ENCODE measurements around the gene SLC66A1. TPM values are rescaled to one million over a fixed set of nuclear protein-coding genes. Genes with fewer than 3 reads are reported as not detected.
A peak's percentile ranks its signal among the peaks of the same experiment; 100 is the strongest.

SLC66A1 gene
- polyA plus RNA-seq, 3 donors from 2014 or later = 2.4 to 10.2 (median 3.3) TPM

- Mint-ChIP-seq H3K27ac (peak overlapping the region in 5 of 6 donors; percentile 72 to 90 (median 83)), H3K36me3 (peaks cover 4 to 10% (median 6%) of the 10 kb centered on the region in 3 donors), H3K27me3 (ENCODE audit: low read depth in 3 of 3) (peaks cover 3 to 8% (median 3%) of the 10 kb centered on the region in 3 donors), H3K4me1 (peaks cover 40 to 41% of the 10 kb centered on the region in 2 donors), H3K4me3 (peak overlapping the region; percentile 85 to 95 (median 88)), H3K9me3 (no peaks in the 10 kb centered on the region)
- peak in 1 of 3 donors; percentile 15 for DNase-seq
Observed at GRCh38 chr1:19310720-19311502, 1.2 kb upstream of the SLC66A1 start.

DNA sequence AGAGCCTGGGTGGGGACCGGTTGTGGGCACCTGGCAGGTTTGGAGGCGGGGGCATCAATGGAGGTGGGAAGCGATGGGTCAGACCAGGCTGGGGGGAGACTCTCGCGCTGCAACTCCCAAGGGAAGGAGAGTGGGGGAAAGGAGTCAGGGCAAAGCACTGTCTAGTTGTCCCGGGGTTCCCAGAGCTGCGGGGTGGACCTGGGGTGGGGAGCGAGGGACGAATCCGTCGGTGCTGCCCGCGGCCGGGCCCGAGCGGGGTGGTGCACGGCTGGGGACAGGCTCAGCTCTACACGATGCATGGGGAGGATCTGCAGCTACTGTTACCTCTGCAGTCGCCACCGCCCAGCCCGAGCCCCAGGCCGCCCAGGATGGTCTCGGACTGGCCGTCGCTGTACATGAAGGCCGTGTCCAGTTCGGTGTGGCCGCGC, 609 bp upstream of the SLC66A1 start:
- Mint-ChIP-seq H3K27ac (peak overlapping the region in 5 of 6 donors; percentile 72 to 90 (median 83)), H3K36me3 (peaks cover 4 to 10% (median 6%) of the 10 kb centered on the region in 3 donors), H3K4me3 (peak overlapping the region; percentile 85 to 95 (median 88)), H3K9me3 (no peaks in the 10 kb centered on the region), H3K4me1 (peaks cover 45 to 47% of the 10 kb centered on the region in 2 donors), H3K27me3 (ENCODE audit: low read depth in 3 of 3) (peaks cover 3 to 10% (median 3%) of the 10 kb centered on the region in 3 donors)
- DNase-seq = peak in 1 of 3 donors; percentile 15

DNA sequence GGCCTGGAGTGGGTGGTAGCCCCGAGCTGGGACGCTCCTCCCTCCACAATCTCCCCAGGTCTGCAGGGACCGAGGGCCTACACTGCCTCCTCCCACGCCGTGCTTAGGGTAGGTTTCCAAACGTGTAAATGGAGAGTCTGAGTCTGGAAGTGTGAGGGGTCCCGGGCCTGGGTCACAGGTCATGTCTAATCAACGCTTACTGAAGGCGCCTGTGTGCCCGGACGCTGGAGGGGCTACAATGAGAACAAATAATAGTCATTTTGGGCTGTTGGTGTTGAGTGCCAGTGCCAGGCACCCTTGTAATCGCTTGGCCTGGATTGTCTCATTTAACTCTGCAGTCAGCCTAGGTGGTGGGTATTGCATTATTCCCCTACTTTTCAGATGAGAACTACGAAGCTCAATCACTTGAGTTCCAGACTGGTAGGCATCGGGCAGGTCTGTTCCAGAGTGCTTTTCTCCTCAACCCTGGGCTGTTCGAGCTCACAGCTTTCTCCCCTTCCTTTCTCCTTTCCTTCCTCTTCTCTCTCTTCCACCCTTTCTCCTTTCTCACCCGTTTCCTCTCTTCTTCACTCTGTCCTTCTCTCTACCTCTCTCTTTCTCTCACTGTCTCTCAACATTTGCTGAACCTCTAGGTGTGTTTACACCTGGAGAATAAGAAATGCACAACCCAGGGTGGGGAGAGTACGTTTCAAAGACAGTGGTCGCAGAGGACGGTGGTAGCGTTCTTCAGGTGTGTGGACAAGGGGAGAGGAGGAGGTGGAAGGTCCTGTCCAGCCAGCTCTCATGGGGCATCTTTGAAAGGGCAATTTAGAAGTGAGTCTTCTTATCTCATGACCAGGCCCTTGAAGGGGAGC, 883 bp downstream of the SLC66A1 start:
- Mint-ChIP-seq H3K4me3 (peak overlapping the region; percentile 75 to 88 (median 79)), H3K9me3 (no peaks in the 10 kb centered on the region), H3K27me3 (ENCODE audit: low read depth in 3 of 3) (peaks cover 4 to 10% (median 5%) of the 10 kb centered on the region in 3 donors), H3K27ac (peak overlapping the region; percentile 48 to 86 (median 72)), H3K4me1 (peaks cover 45 to 48% of the 10 kb centered on the region in 2 donors), H3K36me3 (no peaks in the 10 kb centered on the region)
- DNase-seq = no peak

DNA sequence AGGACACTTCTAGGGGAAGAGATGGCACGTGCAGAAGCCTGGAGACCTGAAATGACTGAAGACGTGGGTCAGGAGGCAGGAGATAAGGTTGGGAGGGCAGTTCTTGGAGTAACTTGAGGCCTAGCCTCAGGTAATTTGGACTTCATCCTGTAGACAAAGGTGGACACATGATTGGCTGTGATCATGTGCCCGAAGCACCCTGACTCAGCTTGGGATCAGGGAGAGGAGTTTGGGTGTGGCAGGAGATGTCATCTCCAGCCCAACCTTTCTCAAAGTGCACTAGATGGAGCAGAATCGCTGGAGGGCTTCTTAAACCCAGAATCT, 1.5 kb downstream of the SLC66A1 start:
- peaks cover 44 to 47% of the 10 kb centered on the region in 2 donors for H3K4me1 Mint-ChIP-seq
- H3K4me3 Mint-ChIP-seq = peak overlapping the region; percentile 75 to 88 (median 79)
- no peak for DNase-seq
- H3K27me3 Mint-ChIP-seq (ENCODE audit: low read depth in 3 of 3) = peaks cover 4 to 10% (median 5%) of the 10 kb centered on the region in 3 donors
- H3K36me3 Mint-ChIP-seq = peaks cover 0 to 4% (median 3%) of the 10 kb centered on the region in 3 donors
- no peaks in the 10 kb centered on the region for H3K9me3 Mint-ChIP-seq
- H3K27ac Mint-ChIP-seq = peak overlapping the region in 3 of 6 donors; percentile 17 to 83 (median 73)

GRCh38 chr1:19313961-19314882, 2.1 kb downstream of the SLC66A1 start:
- Mint-ChIP-seq H3K9me3 (no peaks in the 10 kb centered on the region), H3K27me3 (ENCODE audit: low read depth in 3 of 3) (peaks cover 4 to 10% (median 5%) of the 10 kb centered on the region in 3 donors), H3K36me3 (peaks cover 0 to 8% (median 8%) of the 10 kb centered on the region in 3 donors), H3K4me1 (peaks cover 39 to 43% of the 10 kb centered on the region in 2 donors), H3K4me3 (peak overlapping the region in 2 of 5 donors; percentile 8 to 79), H3K27ac (peak overlapping the region in 1 of 6 donors; percentile 35)
- DNase-seq = no peak

GRCh38 chr1:19315378-19316198, 3.5 kb downstream of the SLC66A1 start:
- peak overlapping the region in 4 of 6 donors; percentile 11 to 72 (median 20) for H3K27ac Mint-ChIP-seq
- peaks cover 4 to 10% (median 5%) of the 10 kb centered on the region in 3 donors for H3K27me3 Mint-ChIP-seq (ENCODE audit: low read depth in 3 of 3)
- H3K4me3 Mint-ChIP-seq = peak overlapping the region; percentile 9 to 46 (median 33)
- H3K9me3 Mint-ChIP-seq = no peaks in the 10 kb centered on the region
- peaks cover 0 to 11% (median 8%) of the 10 kb centered on the region in 3 donors for H3K36me3 Mint-ChIP-seq
- DNase-seq = no peak
- peaks cover 34 to 37% of the 10 kb centered on the region in 2 donors for H3K4me1 Mint-ChIP-seq

DNA sequence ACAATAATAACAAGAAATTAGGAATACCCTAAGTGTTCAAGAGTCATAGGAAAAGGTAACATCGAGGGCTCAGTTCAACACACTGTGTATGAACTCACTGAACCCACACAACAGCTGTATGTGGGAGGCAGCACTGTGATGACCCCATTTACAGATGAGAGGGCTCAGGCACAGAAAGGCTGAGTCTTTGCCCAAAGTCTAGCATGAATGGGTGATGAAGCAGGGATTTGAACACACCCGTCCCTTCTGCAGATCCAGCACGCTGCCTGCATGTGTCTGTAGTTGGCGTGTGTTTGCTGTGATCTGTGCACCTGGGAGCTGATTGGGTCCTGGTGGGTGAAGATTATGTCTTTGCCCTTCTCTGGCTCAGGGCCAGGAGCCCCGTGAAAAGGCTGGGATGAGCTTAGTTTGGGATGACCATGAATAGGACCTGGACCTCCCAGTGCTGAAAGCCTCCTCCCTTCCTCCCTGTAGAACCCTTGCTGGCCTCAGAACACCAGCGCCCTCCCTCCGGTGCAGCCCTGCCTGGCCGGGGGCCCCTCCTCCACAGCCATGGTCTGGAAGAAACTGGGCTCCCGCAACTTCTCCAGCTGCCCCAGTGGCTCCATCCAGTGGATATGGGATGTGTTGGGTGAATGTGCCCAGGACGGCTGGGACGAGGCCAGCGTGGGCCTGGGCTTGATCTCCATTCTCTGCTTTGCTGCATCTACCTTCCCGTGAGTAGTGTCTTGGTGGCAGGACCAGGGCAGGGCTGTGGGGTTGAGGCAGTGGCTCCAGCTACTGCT, 5.2 kb downstream of the SLC66A1 start:
- Mint-ChIP-seq H3K27ac (no peak overlapping the region), H3K36me3 (peaks cover 0 to 11% (median 11%) of the 10 kb centered on the region in 3 donors), H3K4me1 (peaks cover 24 to 27% of the 10 kb centered on the region in 2 donors)

DNA sequence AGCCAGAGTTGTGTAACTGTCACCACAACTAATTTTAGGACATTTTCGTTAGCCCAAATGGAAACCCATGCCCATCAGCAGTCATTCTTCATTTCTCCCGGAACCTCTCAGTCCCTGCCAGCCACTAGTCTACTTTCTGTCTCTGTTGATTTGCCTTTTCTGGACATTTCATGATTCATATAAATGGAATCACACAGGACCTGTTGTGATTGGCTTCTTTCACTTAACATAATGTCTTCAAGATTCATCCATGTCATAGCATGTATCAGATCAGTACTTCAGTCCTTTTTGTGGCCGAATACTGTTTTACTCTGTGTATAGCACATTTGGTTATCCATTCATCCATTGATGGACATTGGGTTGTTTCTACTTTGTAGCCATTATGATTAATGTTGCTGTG, 7.1 kb downstream of the SLC66A1 start:
- Mint-ChIP-seq H3K27ac (no peak overlapping the region), H3K36me3 (peaks cover 0 to 17% (median 11%) of the 10 kb centered on the region in 3 donors), H3K4me1 (peaks cover 10 to 15% of the 10 kb centered on the region in 2 donors), H3K27me3 (ENCODE audit: low read depth in 3 of 3) (peaks cover 1 to 22% (median 10%) of the 10 kb centered on the region in 3 donors), H3K9me3 (no peaks in the 10 kb centered on the region), H3K4me3 (no peak overlapping the region)
- no peak for DNase-seq

More for the DNA sequence above, 5.2 kb downstream of the SLC66A1 start:
- no peak for DNase-seq
- Mint-ChIP-seq H3K4me3 (no peak overlapping the region), H3K27me3 (ENCODE audit: low read depth in 3 of 3) (peaks cover 4 to 15% (median 13%) of the 10 kb centered on the region in 3 donors), H3K9me3 (no peaks in the 10 kb centered on the region)

- Mint-ChIP-seq H3K27ac (no peak overlapping the region), H3K4me1 (peaks cover 4 to 9% of the 10 kb centered on the region in 2 donors), H3K36me3 (peaks cover 0 to 17% (median 11%) of the 10 kb centered on the region in 3 donors), H3K9me3 (no peaks in the 10 kb centered on the region), H3K27me3 (ENCODE audit: low read depth in 3 of 3) (peaks cover 3 to 25% (median 17%) of the 10 kb centered on the region in 3 donors), H3K4me3 (no peak overlapping the region)
- no peak for DNase-seq
Observed at GRCh38 chr1:19321071-19321470, 8.9 kb downstream of the SLC66A1 start.

- no peak for DNase-seq
- Mint-ChIP-seq H3K9me3 (no peaks in the 10 kb centered on the region), H3K4me3 (no peak overlapping the region), H3K4me1 (no peaks in the 10 kb centered on the region), H3K27ac (peak overlapping the region in 1 of 6 donors; percentile 8), H3K36me3 (peaks cover 0 to 17% (median 11%) of the 10 kb centered on the region in 3 donors), H3K27me3 (ENCODE audit: low read depth in 3 of 3) (peaks cover 10 to 25% (median 21%) of the 10 kb centered on the region in 3 donors)
Observed at GRCh38 chr1:19322481-19322880, 10.4 kb downstream of the SLC66A1 start.

DNA sequence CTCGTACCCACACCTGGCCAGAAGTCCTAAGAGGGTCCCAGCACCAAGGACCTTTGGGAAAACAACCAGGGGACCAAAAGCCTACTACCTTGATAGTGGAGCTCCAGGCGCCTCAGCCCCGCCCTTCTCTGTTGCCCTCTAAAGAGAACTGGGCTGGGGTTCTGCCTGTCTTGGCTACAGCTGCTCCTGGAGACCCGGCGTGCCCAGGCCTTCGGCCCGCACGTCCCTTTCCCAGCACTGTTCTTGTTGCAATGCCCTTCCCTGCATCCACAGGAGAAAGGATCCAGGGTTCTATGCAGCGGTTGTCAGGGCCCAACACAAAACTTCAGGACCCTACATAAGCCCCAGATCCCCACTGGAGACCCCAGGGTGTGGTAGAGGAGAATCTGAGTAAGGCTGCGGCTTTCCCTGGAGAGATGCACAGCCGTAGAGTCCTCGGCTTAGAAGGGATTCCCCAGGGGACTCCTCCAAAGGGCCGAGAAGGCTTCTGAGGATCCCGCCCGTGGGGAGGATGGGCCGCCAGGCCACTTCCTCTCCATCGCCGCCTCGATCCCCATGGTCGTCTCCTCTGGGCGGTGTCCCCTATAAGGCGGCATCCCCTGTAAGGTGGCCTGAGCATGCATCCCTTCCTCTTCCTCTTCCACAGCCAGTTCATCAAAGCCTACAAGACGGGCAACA, 12.0 kb downstream of the SLC66A1 start:
- no peak for DNase-seq
- peaks cover 0 to 10% (median 6%) of the 10 kb centered on the region in 3 donors for H3K36me3 Mint-ChIP-seq
- no peaks in the 10 kb centered on the region for H3K4me1 Mint-ChIP-seq
- peak overlapping the region in 1 of 6 donors; percentile 65 for H3K27ac Mint-ChIP-seq
- peaks cover 10 to 26% (median 25%) of the 10 kb centered on the region in 3 donors for H3K27me3 Mint-ChIP-seq (ENCODE audit: low read depth in 3 of 3)
- no peak overlapping the region for H3K4me3 Mint-ChIP-seq
- H3K9me3 Mint-ChIP-seq = no peaks in the 10 kb centered on the region

Measured in immature natural killer cell (primary cell).